GM23338 (cell line): ENCODE results near the gene EXOC3L1.

Experiments used
- EZH2phosphoT487 ChIP-seq: fragments of 200-600 bp; sonication (generic); IDR thresholded peaks from one replicate; pipeline ENCODE4 v1.8.1; 2018; ENCODE audit warnings: antibody characterized with exemption; ENCODE audit not compliant: unreplicated experiment
- JUNB ChIP-seq: IDR thresholded peaks from one replicate; pipeline ENCODE4 v1.6.1; 2016; ENCODE audit warnings: antibody characterized with exemption; ENCODE audit not compliant: unreplicated experiment
- POLR2AphosphoS5 ChIP-seq: IDR thresholded peaks from 2 replicates; pipeline ENCODE4 v1.6.1; 2016; ENCODE audit warnings: antibody characterized with exemption, low read depth
- TF ChIP-seq, protein P1 (sequence below), 2 experiments: fragments of 200-600 bp in 1 of 2; sonication (generic) in 1 of 2; conservative IDR thresholded peaks; 2 replicates each; pipeline versions ENCODE4 v1.5.1 to v1.6.1; 2016 to 2017; ENCODE audit warnings: antibody characterized with exemption in 2 of 2, low read depth in 2 of 2, mild to moderate bottlenecking in 2 of 2, moderate library complexity in 1 of 2
- TF ChIP-seq, protein P2 (sequence below): IDR thresholded peaks from one replicate; pipeline ENCODE4 v1.6.1; 2018; ENCODE audit warnings: antibody characterized with exemption; ENCODE audit not compliant: unreplicated experiment

DNA sequence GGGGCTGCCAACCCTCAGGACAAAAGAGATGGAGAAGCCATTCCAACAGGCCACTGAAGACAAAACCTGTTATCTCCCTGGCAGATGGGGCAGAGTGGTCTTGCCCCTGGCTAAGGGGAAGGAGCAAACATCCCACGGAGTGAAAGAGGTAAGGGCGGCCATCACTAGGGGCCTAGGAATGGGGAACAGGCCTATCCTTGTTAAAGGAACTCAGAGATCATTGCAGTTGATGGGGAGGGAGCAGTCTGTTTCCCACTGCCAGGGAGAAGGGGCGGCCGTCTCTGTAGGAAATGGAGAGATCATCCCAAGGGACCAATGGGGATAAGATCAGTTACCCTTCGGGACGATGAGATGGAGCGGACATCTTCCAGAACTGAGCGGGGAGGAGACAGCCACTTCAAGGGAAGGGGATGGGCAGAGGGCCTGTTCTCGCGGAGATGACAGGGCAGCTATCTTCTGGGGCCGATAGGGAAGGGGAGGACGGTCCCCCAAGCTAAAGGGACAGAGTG is 36.4 kb upstream of the EXOC3L1 start:
- TF ChIP-seq, protein P1, sequence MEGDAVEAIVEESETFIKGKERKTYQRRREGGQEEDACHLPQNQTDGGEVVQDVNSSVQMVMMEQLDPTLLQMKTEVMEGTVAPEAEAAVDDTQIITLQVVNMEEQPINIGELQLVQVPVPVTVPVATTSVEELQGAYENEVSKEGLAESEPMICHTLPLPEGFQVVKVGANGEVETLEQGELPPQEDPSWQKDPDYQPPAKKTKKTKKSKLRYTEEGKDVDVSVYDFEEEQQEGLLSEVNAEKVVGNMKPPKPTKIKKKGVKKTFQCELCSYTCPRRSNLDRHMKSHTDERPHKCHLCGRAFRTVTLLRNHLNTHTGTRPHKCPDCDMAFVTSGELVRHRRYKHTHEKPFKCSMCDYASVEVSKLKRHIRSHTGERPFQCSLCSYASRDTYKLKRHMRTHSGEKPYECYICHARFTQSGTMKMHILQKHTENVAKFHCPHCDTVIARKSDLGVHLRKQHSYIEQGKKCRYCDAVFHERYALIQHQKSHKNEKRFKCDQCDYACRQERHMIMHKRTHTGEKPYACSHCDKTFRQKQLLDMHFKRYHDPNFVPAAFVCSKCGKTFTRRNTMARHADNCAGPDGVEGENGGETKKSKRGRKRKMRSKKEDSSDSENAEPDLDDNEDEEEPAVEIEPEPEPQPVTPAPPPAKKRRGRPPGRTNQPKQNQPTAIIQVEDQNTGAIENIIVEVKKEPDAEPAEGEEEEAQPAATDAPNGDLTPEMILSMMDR (conservative IDR thresholded peaks at IDR 0.05; ENCODE audit: low read depth in 2 of 2) = no peak
- TF ChIP-seq, protein P2, sequence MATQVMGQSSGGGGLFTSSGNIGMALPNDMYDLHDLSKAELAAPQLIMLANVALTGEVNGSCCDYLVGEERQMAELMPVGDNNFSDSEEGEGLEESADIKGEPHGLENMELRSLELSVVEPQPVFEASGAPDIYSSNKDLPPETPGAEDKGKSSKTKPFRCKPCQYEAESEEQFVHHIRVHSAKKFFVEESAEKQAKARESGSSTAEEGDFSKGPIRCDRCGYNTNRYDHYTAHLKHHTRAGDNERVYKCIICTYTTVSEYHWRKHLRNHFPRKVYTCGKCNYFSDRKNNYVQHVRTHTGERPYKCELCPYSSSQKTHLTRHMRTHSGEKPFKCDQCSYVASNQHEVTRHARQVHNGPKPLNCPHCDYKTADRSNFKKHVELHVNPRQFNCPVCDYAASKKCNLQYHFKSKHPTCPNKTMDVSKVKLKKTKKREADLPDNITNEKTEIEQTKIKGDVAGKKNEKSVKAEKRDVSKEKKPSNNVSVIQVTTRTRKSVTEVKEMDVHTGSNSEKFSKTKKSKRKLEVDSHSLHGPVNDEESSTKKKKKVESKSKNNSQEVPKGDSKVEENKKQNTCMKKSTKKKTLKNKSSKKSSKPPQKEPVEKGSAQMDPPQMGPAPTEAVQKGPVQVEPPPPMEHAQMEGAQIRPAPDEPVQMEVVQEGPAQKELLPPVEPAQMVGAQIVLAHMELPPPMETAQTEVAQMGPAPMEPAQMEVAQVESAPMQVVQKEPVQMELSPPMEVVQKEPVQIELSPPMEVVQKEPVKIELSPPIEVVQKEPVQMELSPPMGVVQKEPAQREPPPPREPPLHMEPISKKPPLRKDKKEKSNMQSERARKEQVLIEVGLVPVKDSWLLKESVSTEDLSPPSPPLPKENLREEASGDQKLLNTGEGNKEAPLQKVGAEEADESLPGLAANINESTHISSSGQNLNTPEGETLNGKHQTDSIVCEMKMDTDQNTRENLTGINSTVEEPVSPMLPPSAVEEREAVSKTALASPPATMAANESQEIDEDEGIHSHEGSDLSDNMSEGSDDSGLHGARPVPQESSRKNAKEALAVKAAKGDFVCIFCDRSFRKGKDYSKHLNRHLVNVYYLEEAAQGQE = no peak
- TF ChIP-seq JUNB (no peak), EZH2phosphoT487 (no peak), POLR2AphosphoS5 (no peak)
